Karpas-422 (cell line): ENCODE results near the gene SDK1. TPM values are rescaled to one million over a fixed set of nuclear protein-coding genes. Genes with fewer than 3 reads are reported as not detected.
A peak's percentile ranks its signal among the peaks of the same experiment; 100 is the strongest.

ENCODE experiments used
- DNase-seq: peaks from one replicate; pipeline ENCODE4 v3.0.0-alpha.2; 2015
- H2AFZ ChIP-seq: fragments of 200-600 bp; sonication (generic); 2 replicates; pipeline ENCODE4 v1.6.1; 2014; ENCODE audit warnings: antibody characterized with exemption, low read length, mixed read lengths
- H3K27ac ChIP-seq: fragments of 200-600 bp; sonication (generic); 2 replicates; pipeline ENCODE4 v1.5.1; 2014; ENCODE audit warnings: mild to moderate bottlenecking, low read length, moderate library complexity
- H3K27me3 ChIP-seq: fragments of 200-600 bp; sonication (generic); 2 replicates; pipeline ENCODE4 v1.6.1; 2014; ENCODE audit warnings: low read length, mixed read lengths
- H3K36me3 ChIP-seq: fragments of 200-600 bp; sonication (generic); 2 replicates; pipeline ENCODE4 v1.6.1; 2014; ENCODE audit warnings: low read length, mixed read lengths; ENCODE audit not compliant: insufficient read depth
- H3K4me1 ChIP-seq: fragments of 200-600 bp; sonication (generic); 2 replicates; pipeline ENCODE4 v1.6.1; 2014; ENCODE audit warnings: mild to moderate bottlenecking, low read length, mixed read lengths
- H3K4me2 ChIP-seq: fragments of 200-600 bp; sonication (generic); 2 replicates; pipeline ENCODE4 v1.6.1; 2014; ENCODE audit warnings: low read length, low read depth, mild to moderate bottlenecking; ENCODE audit not compliant: poor library complexity, severe bottlenecking
- H3K4me3 ChIP-seq: fragments of 200-600 bp; sonication (generic); 2 replicates; pipeline ENCODE4 v1.5.1; 2014; ENCODE audit warnings: mild to moderate bottlenecking, antibody characterized with exemption, low read length, mixed read lengths
- H3K79me2 ChIP-seq: fragments of 200-600 bp; sonication (generic); 2 replicates; pipeline ENCODE4 v1.6.1; 2014; ENCODE audit warnings: mild to moderate bottlenecking, low read length, mixed read lengths
- H3K9ac ChIP-seq: fragments of 200-600 bp; sonication (generic); 2 replicates; pipeline ENCODE4 v1.6.0; 2014; ENCODE audit warnings: low read length
- H3K9me2 ChIP-seq: fragments of 200-600 bp; sonication (generic), shearing (Covaris generic); replicated peaks from 2 replicates; pipeline ENCODE4 v1.6.0; 2014; ENCODE audit warnings: mild to moderate bottlenecking, low read length, moderate library complexity; ENCODE audit not compliant: insufficient read depth
- H3K9me3 ChIP-seq: fragments of 300-700, 200-600 bp; sonication (generic); 2 replicates; pipeline ENCODE4 v1.6.1; 2014; ENCODE audit warnings: low read length, mixed read lengths
- H4K20me1 ChIP-seq: fragments of 200-600 bp; sonication (generic); 2 replicates; pipeline ENCODE4 v1.6.1; 2014; ENCODE audit warnings: mild to moderate bottlenecking, antibody characterized with exemption, low read length, low read depth; ENCODE audit not compliant: insufficient read depth
- total RNA-seq: library from RNA; depleted of rRNA; stranded (reverse); fragments of >200 nt; shearing (Covaris generic); gene quantifications from 2 replicates; pipeline ENCODE4 v1.2.3, GENCODE V29; 2014; ENCODE audit warnings: low replicate concordance

SDK1 gene
- total RNA-seq, 1 experiment from 2014 or later = not detected

- Histone ChIP-seq H3K36me3 (no peaks in the 10 kb centered on the region), H2AFZ (no peak overlapping the region), H3K4me1 (no peaks in the 10 kb centered on the region), H3K9me3 (no peaks in the 10 kb centered on the region; the same call in 1 of the 2 replicates), H3K4me2 (no peak overlapping the region), H3K27ac (no peak overlapping the region), H4K20me1 (no peaks in the 10 kb centered on the region), H3K9ac (no peak overlapping the region), H3K79me2 (no peaks in the 10 kb centered on the region), H3K27me3 (no peaks in the 10 kb centered on the region), H3K9me2 (no peaks in the 10 kb centered on the region), H3K4me3 (no peak overlapping the region)
- no peak for DNase-seq
These were observed 96.3 kb downstream of the SDK1 start for GRCh38 chr7:3397324-3397723.

DNA sequence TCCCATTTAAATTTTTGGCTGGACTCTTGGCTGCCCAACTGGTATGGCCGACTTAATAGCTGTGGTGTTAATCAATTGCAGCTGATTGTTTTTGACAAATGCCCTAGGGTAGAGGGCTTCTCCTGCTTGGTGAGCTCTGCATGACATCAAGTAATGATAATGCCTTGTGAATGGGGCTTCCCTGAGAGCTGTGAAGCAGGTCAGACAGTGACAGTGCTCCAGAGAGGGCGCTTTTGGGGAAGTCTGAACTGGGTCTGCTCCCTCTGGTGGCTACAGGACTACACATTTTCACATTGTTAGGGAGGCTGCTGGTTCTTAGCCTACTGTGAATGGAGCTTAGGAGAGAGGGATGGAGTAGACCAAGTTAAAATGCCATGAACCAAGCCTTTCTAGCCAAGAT lies 98.8 kb downstream of the SDK1 start:
- Histone ChIP-seq H3K36me3 (no peaks in the 10 kb centered on the region), H3K4me1 (no peaks in the 10 kb centered on the region), H3K79me2 (no peaks in the 10 kb centered on the region), H3K27me3 (no peaks in the 10 kb centered on the region; the same call in 1 of the 2 replicates), H3K4me2 (no peak overlapping the region), H2AFZ (no peak overlapping the region), H3K4me3 (no peak overlapping the region), H4K20me1 (no peaks in the 10 kb centered on the region), H3K9me3 (no peaks in the 10 kb centered on the region), H3K27ac (no peak overlapping the region), H3K9me2 (no peaks in the 10 kb centered on the region), H3K9ac (no peak overlapping the region)
- DNase-seq = peak; percentile 79

DNA sequence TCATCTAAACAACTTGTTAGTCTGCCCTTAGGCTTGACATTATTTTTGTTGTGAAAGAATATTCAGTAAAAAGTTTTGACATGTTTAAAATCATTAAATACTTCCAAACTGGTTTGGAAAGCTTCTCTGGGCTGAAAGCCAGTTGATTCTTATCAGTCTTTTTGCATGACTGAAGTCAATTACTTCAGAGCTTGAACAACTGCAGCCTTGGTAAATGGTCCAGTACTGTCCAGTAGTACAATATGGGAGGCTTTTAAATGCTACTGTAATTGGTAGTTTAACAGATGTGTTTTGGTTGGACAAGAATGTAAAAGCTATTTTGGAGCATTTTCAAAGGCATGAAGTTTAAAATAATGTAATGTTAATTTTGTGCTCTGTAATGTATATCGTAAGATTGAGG lies 103.4 kb downstream of the SDK1 start:
- Histone ChIP-seq H3K9me3 (no peaks in the 10 kb centered on the region), H3K9ac (no peak overlapping the region), H3K4me2 (no peak overlapping the region), H3K9me2 (no peaks in the 10 kb centered on the region), H3K79me2 (no peaks in the 10 kb centered on the region), H2AFZ (no peak overlapping the region), H3K36me3 (no peaks in the 10 kb centered on the region), H3K27me3 (no peaks in the 10 kb centered on the region; the same call in 1 of the 2 replicates), H3K4me3 (no peak overlapping the region), H3K4me1 (peaks cover 6% of the 10 kb centered on the region), H4K20me1 (no peaks in the 10 kb centered on the region), H3K27ac (no peak overlapping the region)
- no peak for DNase-seq

DNA sequence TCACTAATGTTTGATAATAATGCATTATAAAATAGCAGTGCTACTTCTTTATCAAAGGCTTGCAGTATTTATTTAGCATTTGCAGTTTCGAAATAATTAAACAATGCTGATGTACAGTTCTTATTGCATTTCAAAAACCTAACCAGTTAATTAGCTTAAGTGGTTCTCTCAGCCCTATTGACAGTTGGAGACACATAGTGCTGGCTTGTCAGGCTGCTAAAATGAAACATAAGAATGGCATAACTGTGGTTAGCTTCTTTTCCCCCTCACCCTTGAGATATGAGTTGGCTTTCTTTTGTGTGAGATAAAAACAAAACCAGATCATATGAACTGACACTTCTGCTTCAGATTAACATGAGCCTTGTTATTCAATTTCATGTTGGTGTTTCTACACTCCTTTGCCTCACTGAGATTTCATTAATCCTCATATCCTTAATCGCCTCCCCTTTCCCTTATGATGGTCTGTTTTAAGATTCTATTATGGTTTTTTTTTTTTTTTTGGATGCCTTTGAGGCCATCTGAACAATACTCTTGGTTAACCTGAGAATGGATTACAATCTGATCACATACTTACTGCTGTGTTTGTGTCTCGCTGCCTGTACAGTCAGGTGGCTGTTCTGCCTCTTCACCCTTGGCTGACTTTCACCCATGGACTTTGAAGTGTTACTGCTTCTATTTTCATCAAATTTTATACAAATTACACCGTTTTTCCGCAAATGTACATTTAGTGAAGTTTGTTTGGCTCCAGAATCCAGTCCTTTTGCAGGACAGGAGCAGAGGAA lies 108.0 kb downstream of the SDK1 start:
- Histone ChIP-seq H3K4me1 (peaks cover 6% of the 10 kb centered on the region), H4K20me1 (no peaks in the 10 kb centered on the region), H3K79me2 (no peaks in the 10 kb centered on the region), H2AFZ (no peak overlapping the region), H3K27ac (no peak overlapping the region), H3K4me3 (no peak overlapping the region), H3K9me2 (no peaks in the 10 kb centered on the region), H3K27me3 (no peaks in the 10 kb centered on the region), H3K4me2 (no peak overlapping the region), H3K36me3 (no peaks in the 10 kb centered on the region), H3K9ac (no peak overlapping the region), H3K9me3 (no peaks in the 10 kb centered on the region)
- DNase-seq = peak; percentile 10

GRCh38 chr7:3412871-3413270 lies 111.8 kb downstream of the SDK1 start:
- Histone ChIP-seq H3K36me3 (no peaks in the 10 kb centered on the region), H3K9me3 (no peaks in the 10 kb centered on the region), H3K79me2 (no peaks in the 10 kb centered on the region), H3K27me3 (no peaks in the 10 kb centered on the region), H3K4me1 (no peaks in the 10 kb centered on the region), H2AFZ (no peak overlapping the region), H3K4me3 (no peak overlapping the region), H4K20me1 (no peaks in the 10 kb centered on the region), H3K9ac (no peak overlapping the region), H3K9me2 (no peaks in the 10 kb centered on the region), H3K4me2 (no peak overlapping the region), H3K27ac (no peak overlapping the region)
- DNase-seq = no peak

DNA sequence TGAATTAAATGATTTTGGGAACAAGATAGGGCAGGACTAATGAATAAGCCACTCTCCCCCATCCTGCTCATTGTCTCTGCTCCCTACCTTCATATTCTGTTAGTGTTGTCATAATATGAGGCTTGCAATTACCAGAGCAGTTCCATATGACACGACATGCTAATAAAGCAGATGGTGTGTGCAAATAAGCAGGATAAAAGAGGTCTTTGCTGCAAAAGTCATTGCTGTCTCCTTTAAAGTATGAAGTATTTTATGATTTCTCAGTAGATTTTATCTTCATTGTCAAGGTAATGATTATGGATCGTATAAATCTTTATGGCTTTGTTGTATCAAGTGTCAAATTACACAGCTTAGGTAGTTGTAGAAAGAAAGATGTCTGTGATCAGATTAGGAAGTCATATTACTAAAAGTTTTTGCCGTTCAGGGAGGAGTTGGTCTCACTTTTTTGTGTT lies 114.8 kb downstream of the SDK1 start:
- no peak for DNase-seq
- Histone ChIP-seq H3K4me2 (no peak overlapping the region), H3K9me2 (no peaks in the 10 kb centered on the region), H3K36me3 (no peaks in the 10 kb centered on the region), H4K20me1 (no peaks in the 10 kb centered on the region), H3K27me3 (no peaks in the 10 kb centered on the region), H2AFZ (no peak overlapping the region), H3K9ac (no peak overlapping the region), H3K9me3 (no peaks in the 10 kb centered on the region), H3K79me2 (no peaks in the 10 kb centered on the region), H3K4me1 (no peaks in the 10 kb centered on the region), H3K27ac (no peak overlapping the region), H3K4me3 (no peak overlapping the region)

DNA sequence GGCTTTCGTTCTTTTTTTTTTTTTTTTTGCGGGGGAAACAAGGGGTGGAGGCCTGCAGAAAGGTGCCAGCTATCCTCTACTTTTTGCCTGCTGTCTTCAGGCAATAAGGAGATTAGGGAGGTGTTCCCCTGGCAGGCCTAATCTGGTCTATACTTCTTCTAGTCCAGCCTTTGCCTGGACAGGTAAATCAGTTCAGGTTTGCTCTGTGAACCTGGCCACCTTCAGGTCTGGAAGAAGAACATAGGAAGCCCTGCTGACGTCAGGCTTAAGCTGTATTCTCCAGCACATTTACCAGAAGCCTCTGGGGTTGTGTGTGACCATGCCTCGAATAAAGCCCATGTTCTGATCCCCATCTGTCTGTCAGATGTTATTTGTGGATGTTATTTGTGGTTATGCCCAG lies 115.4 kb downstream of the SDK1 start:
- no peaks in the 10 kb centered on the region for H3K36me3 ChIP-seq
- H3K4me1 ChIP-seq = no peaks in the 10 kb centered on the region
- no peak overlapping the region for H3K4me3 ChIP-seq
- DNase-seq = no peak
- H3K79me2 ChIP-seq = no peaks in the 10 kb centered on the region
- H3K27ac ChIP-seq = no peak overlapping the region
- no peaks in the 10 kb centered on the region for H4K20me1 ChIP-seq
- no peaks in the 10 kb centered on the region for H3K9me2 ChIP-seq
- no peaks in the 10 kb centered on the region for H3K9me3 ChIP-seq
- no peak overlapping the region for H3K4me2 ChIP-seq
- no peak overlapping the region for H2AFZ ChIP-seq
- no peaks in the 10 kb centered on the region for H3K27me3 ChIP-seq
- H3K9ac ChIP-seq = no peak overlapping the region

- Histone ChIP-seq H3K36me3 (no peaks in the 10 kb centered on the region), H3K9me3 (no peaks in the 10 kb centered on the region), H3K27ac (no peak overlapping the region), H3K4me2 (no peak overlapping the region), H3K4me3 (no peak overlapping the region), H2AFZ (no peak overlapping the region), H3K4me1 (no peaks in the 10 kb centered on the region), H3K79me2 (no peaks in the 10 kb centered on the region), H3K9me2 (no peaks in the 10 kb centered on the region), H3K9ac (no peak overlapping the region), H3K27me3 (no peaks in the 10 kb centered on the region), H4K20me1 (no peaks in the 10 kb centered on the region)
- DNase-seq = no peak
These were observed 124.0 kb downstream of the SDK1 start for GRCh38 chr7:3425087-3425486.
